Mammary epithelial cell (primary cell): ENCODE data around the gene SARDH.

Experiments used
- EZH2 ChIP-seq: IDR thresholded peaks from 2 replicates; pipeline ENCODE4 v1.6.1; 2012; ENCODE audit warnings: low read length, inconsistent platforms, borderline replicate concordance
- TF ChIP-seq, protein P1 (sequence below), 2 donors: IDR thresholded peaks in 1 of 2; conservative IDR thresholded peaks in 1 of 2; 2 replicates each; pipeline ENCODE4 v1.5.1; 2011 to 2012; ENCODE audit warnings: inconsistent platforms in 2 of 2, low read length in 2 of 2, mild to moderate bottlenecking in 2 of 2, control low read depth in 1 of 2, low read depth in 1 of 2; ENCODE audit not compliant: insufficient read depth in 1 of 2; ENCODE audit errors: extremely low read depth in 1 of 2

DNA sequence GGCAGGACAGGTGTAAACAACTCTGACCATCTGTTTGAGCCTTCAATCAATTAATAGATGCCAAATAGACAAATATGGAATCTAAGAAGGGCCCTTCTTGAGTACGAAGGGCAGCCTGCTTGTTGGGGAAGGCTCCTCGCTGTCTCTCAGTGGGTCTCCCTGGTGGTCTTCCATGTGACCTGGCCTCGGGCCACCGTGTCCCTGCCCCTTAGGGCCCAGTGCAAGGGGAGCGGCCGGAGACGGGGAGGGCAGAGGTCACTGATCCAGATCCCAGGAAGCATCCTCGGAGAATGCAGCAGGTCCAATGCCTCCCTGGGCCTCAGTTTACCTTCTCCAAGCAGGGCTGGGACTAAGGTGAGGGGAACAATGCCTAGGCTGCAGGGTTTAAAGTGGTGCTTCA lies 99.4 kb downstream of the SARDH start:
- TF ChIP-seq, protein P1, sequence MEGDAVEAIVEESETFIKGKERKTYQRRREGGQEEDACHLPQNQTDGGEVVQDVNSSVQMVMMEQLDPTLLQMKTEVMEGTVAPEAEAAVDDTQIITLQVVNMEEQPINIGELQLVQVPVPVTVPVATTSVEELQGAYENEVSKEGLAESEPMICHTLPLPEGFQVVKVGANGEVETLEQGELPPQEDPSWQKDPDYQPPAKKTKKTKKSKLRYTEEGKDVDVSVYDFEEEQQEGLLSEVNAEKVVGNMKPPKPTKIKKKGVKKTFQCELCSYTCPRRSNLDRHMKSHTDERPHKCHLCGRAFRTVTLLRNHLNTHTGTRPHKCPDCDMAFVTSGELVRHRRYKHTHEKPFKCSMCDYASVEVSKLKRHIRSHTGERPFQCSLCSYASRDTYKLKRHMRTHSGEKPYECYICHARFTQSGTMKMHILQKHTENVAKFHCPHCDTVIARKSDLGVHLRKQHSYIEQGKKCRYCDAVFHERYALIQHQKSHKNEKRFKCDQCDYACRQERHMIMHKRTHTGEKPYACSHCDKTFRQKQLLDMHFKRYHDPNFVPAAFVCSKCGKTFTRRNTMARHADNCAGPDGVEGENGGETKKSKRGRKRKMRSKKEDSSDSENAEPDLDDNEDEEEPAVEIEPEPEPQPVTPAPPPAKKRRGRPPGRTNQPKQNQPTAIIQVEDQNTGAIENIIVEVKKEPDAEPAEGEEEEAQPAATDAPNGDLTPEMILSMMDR (conservative IDR thresholded peaks at IDR 0.05 in 1 of 2, IDR thresholded peaks at IDR 0.05 in 1 of 2; ENCODE audit: extremely low read depth in 1 of 2, insufficient read depth in 1 of 2, low read depth in 1 of 2, low read length in 2 of 2) = no peak
- no peak for TF ChIP-seq EZH2
